Lower lobe of right lung (tissue), 2 donors: Measurements from ENCODE around the gene SH3RF1. TPM values are rescaled to one million over a fixed set of nuclear protein-coding genes. Genes with fewer than 3 reads are reported as not detected.

Experiments used
- ATAC-seq, 2 donors: fragments of 200-7000 bp; cut with Tn5 transposase; one replicate each; pipeline ENCODE4 v1.9.1; 2020 to 2022; ENCODE audit warnings: mild to moderate bottlenecking in 2 of 2, moderate library complexity in 2 of 2
- DNase-seq: peaks from one replicate; pipeline ENCODE4 v3.0.0-alpha.2; 2020
- H3K27ac ChIP-seq: fragments of 200-600 bp; one replicate; pipeline ENCODE4 v1.8.0; 2022
- H3K27me3 ChIP-seq: fragments of 200-600 bp; one replicate; pipeline ENCODE4 v1.8.0; 2022; ENCODE audit warnings: low read depth
- H3K36me3 ChIP-seq: fragments of 200-600 bp; one replicate; pipeline ENCODE4 v1.8.0; 2022; ENCODE audit warnings: mild to moderate bottlenecking
- H3K4me1 ChIP-seq: fragments of 200-600 bp; one replicate; pipeline ENCODE4 v1.8.0; 2022
- H3K4me3 ChIP-seq: fragments of 200-600 bp; one replicate; pipeline ENCODE4 v1.8.0; 2022; ENCODE audit warnings: mild to moderate bottlenecking
- H3K9me3 ChIP-seq: fragments of 200-600 bp; one replicate; pipeline ENCODE4 v1.8.0; 2022
- intact Hi-C: fragments of 100-400 bp; cut with DNase I; formaldehyde crosslinking; loops from one replicate; pipeline ENCODE4 v1.11.0; 2022
- total RNA-seq: library from RNA; stranded (reverse); fragmentation: NEBNext Ultra II Directional; extraction: Animal tissue kit (Norgen Biotek cat#: 25700); gene quantifications from one replicate; pipeline ENCODE4 v1.2.1, GENCODE V29; 2021
- TF ChIP-seq, protein P1 (sequence below): fragments of 200-600 bp; IDR thresholded peaks from one replicate; pipeline ENCODE4 v1.8.0; 2022; ENCODE audit warnings: antibody characterized with exemption, mild to moderate bottlenecking
- donor health status: DM: no; HTN: yes; CAD: no; lungs with severe emphysema.

SH3RF1 gene
- total RNA-seq, 1 donor from 2014 or later, result 34.2 TPM

DNA sequence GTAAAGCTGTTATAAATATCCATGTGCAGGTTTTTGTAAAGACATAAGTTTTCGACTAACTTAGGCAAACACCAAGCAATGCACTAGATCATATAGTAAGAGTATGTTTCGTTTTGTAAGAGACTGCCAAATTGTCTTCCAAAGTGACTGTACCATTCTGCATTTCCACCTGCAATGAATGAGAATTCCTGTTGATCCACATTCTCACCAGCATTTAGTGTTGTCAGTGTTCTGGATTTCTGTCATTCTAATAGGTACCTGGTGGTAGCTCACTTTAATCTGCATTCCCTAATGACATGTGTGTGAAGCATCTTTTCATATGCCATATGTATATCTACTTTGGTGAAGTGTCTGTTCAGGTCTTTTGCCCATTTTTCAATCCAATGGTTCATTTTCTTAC, 57.8 kb downstream of the SH3RF1 start:
- ATAC-seq, result no peak

DNA sequence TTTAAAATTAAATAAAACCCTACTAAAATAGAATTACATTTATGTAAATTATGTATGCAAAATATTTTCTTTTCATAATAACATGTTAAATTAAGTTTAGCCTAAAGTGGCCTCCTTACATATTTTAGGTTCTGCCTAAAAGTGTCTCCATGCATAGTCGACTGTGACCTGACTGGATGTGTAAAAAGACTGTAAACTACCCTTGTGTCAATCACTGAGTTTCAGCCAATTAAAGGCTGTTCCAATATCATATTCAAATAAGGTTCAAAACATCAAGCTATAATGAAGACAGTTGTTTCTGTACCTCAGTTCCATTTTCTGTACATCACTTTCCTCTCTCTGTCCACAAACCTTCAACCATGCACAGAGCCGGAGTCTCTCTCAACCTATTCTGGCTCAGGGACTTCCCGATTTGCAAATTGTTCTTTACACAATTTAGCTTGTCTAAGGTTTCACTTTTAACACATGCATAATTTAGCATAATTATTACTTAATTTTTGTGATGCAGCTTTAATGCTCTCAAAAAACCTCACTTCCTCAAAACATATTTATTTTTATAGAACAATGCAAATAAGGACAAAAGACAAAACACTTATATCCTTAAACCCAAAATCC, 60.1 kb downstream of the SH3RF1 start:
- no peak overlapping the region for H3K4me3 ChIP-seq
- H3K27ac ChIP-seq, result no peak overlapping the region
- peaks cover 7% of the 10 kb centered on the region for H3K4me1 ChIP-seq
- intact Hi-C loops, result no loop called here
- no peaks in the 10 kb centered on the region for H3K36me3 ChIP-seq
- TF ChIP-seq, protein P1, sequence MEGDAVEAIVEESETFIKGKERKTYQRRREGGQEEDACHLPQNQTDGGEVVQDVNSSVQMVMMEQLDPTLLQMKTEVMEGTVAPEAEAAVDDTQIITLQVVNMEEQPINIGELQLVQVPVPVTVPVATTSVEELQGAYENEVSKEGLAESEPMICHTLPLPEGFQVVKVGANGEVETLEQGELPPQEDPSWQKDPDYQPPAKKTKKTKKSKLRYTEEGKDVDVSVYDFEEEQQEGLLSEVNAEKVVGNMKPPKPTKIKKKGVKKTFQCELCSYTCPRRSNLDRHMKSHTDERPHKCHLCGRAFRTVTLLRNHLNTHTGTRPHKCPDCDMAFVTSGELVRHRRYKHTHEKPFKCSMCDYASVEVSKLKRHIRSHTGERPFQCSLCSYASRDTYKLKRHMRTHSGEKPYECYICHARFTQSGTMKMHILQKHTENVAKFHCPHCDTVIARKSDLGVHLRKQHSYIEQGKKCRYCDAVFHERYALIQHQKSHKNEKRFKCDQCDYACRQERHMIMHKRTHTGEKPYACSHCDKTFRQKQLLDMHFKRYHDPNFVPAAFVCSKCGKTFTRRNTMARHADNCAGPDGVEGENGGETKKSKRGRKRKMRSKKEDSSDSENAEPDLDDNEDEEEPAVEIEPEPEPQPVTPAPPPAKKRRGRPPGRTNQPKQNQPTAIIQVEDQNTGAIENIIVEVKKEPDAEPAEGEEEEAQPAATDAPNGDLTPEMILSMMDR, result no peak
- ATAC-seq (no peak), DNase-seq (no peak)
- H3K27me3 ChIP-seq, result no peaks in the 10 kb centered on the region
- no peaks in the 10 kb centered on the region for H3K9me3 ChIP-seq

More for the DNA sequence above, 57.8 kb downstream of the SH3RF1 start:
- H3K27me3 ChIP-seq, result no peaks in the 10 kb centered on the region
- no peak overlapping the region for H3K4me3 ChIP-seq
- TF ChIP-seq, protein P1, result no peak
- H3K36me3 ChIP-seq, result no peaks in the 10 kb centered on the region
- H3K4me1 ChIP-seq, result peaks cover 4% of the 10 kb centered on the region
- no peak overlapping the region for H3K27ac ChIP-seq
- no peak for DNase-seq
- H3K9me3 ChIP-seq, result no peaks in the 10 kb centered on the region
- intact Hi-C loops, result no loop called here

DNA sequence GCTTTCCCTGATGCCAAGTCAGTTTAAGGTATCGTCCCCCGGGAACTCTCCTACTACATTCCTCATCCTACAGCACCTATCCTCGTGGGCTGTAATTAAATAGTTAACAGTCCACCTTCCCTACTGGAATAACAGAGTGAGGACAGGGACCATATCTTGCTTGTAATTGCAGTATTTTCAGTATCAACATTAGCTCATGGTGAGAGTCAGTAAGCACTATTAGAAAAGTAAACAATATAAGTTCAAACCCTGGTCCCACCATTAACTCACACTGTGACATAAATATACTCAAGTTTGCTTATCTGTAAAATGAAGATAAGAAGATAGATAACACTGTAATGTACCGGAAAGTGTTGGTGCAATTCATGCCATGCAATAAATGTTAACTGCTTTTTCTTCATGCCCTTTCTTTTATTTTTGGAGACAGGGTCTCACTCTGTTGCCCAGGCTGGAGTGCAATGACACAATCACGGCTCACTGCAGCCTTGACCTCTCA, 61.3 kb downstream of the SH3RF1 start:
- ATAC-seq (peak in 1 of 2 donors; percentile 66), DNase-seq (no peak)
- Histone ChIP-seq H3K27ac (no peak overlapping the region), H3K9me3 (no peaks in the 10 kb centered on the region), H3K4me3 (no peak overlapping the region), H3K36me3 (no peaks in the 10 kb centered on the region), H3K27me3 (no peaks in the 10 kb centered on the region), H3K4me1 (peaks cover 13% of the 10 kb centered on the region)
- intact Hi-C loops, result no loop called here
- TF ChIP-seq, protein P1, result no peak

DNA sequence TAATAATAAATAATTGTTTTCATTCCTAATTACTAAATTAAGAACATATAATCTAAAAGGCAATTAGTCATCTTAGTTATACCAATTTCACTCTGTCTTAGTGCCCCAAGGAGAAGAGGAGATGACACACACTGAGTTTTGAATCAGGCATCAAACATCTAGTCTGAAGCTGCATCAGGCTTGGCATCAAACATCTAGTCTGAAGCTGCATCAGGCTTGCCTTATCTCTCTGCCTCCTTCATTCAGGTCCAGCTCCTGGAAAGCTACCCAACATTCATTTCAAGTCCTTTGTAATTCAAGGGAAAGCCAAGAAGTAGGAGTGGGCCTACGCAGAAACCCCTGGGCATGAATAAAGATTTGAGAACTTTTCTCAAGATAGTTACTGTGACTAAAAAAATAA, 62.2 kb downstream of the SH3RF1 start:
- H3K4me3 ChIP-seq, result no peak overlapping the region
- no peaks in the 10 kb centered on the region for H3K27me3 ChIP-seq
- DNase-seq, result no peak
- H3K36me3 ChIP-seq, result no peaks in the 10 kb centered on the region
- TF ChIP-seq, protein P1, result no peak
- intact Hi-C loops, result no loop called here
- H3K9me3 ChIP-seq, result no peaks in the 10 kb centered on the region
- no peak overlapping the region for H3K27ac ChIP-seq
- H3K4me1 ChIP-seq, result peaks cover 13% of the 10 kb centered on the region
- ATAC-seq, result no peak

DNA sequence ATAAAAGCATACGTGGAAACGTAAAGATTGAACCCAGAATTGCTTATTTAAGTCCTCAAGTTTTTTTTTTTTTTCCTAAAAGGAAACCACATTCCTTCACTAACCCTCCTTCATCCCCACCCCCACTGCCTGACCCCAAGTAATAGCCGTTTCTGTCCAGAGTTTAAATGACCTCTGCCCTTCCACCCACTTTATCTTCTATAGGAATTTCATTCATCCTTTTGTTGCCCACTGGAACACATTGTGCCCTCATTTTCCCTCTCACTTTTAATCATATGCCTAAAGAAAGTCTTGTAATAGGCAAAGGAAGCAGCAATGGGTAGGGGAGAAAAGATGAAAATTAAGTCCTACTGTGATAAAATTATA, 62.7 kb downstream of the SH3RF1 start:
- Histone ChIP-seq H3K4me1 (peaks cover 15% of the 10 kb centered on the region), H3K27ac (no peak overlapping the region), H3K36me3 (no peaks in the 10 kb centered on the region), H3K27me3 (no peaks in the 10 kb centered on the region), H3K9me3 (no peaks in the 10 kb centered on the region), H3K4me3 (no peak overlapping the region)
- DNase-seq (no peak), ATAC-seq (no peak)
- intact Hi-C loops, result no loop called here
- TF ChIP-seq, protein P1, result no peak
